GM18517 (cell line): Measurements from ENCODE around the gene BROX.
"Not testable (repeated sequence)": the region's sequence is repeated elsewhere in the genome, so short reads cannot be mapped to it uniquely, and the experiment has no call there.

ENCODE experiments used
- ATAC-seq: cut with Tn5 transposase; IDR thresholded peaks from one replicate; pipeline ENCODE4 v1.9.1; 2021; ENCODE audit warnings: mild to moderate bottlenecking, moderate library complexity; ENCODE audit not compliant: unreplicated experiment

Gene BROX

GRCh38 chr1:222728746-222729145 is 16.4 kb downstream of the BROX start:
- no peak for ATAC-seq

GRCh38 chr1:222730866-222731265 is 18.5 kb downstream of the BROX start:
- ATAC-seq: no peak

- peak; percentile 98 for ATAC-seq
These were observed 20.1 kb downstream of the BROX start for GRCh38 chr1:222732216-222733159.

- ATAC-seq: no peak
These were observed 22.4 kb downstream of the BROX start for GRCh38 chr1:222734740-222735139.

GRCh38 chr1:222736470-222736869 is 24.1 kb downstream of the BROX start:
- ATAC-seq: no peak

GRCh38 chr1:222736972-222737371 is 24.6 kb downstream of the BROX start, which contains the start of gene FAM177B:
TSS of gene FAM177B (plus strand) at chr1:222737202. CDS start at chr1:222746546, 9,344 bp downstream.
- no peak for ATAC-seq

- no peak for ATAC-seq
These were observed 27.1 kb downstream of the BROX start for GRCh38 chr1:222739465-222739864.

- ATAC-seq: no peak
These were observed 27.6 kb downstream of the BROX start for GRCh38 chr1:222739929-222740328.

GRCh38 chr1:222741630-222742457 is 29.5 kb downstream of the BROX start:
- not testable (repeated sequence) for ATAC-seq

GRCh38 chr1:222749927-222750326 is 37.6 kb downstream of the BROX start:
- no peak for ATAC-seq

- peak; percentile 90 for ATAC-seq
These were observed 38.3 kb downstream of the BROX start for GRCh38 chr1:222750651-222751050.

GRCh38 chr1:222751255-222751654 is 38.9 kb downstream of the BROX start:
- ATAC-seq: no peak

- ATAC-seq: no peak
These were observed 42.2 kb downstream of the BROX start for GRCh38 chr1:222754366-222755139.

- no peak for ATAC-seq
These were observed 45.4 kb downstream of the BROX start for GRCh38 chr1:222757646-222758268.

- no peak for ATAC-seq
These were observed 47.2 kb downstream of the BROX start for GRCh38 chr1:222759451-222760035.

- ATAC-seq: no peak
These were observed 48.7 kb downstream of the BROX start for GRCh38 chr1:222761083-222761482.

GRCh38 chr1:222762178-222762577 is 49.8 kb downstream of the BROX start:
- not testable (repeated sequence) for ATAC-seq

GRCh38 chr1:222767152-222767571 is 54.8 kb downstream of the BROX start:
- ATAC-seq: no peak

GRCh38 chr1:222768592-222768991 is 56.2 kb downstream of the BROX start:
- no peak for ATAC-seq

GRCh38 chr1:222769181-222769580 is 56.8 kb downstream of the BROX start:
- ATAC-seq: no peak
